ENCODE results near the gene DAPL1. TPM values are rescaled to one million over a fixed set of nuclear protein-coding genes. Genes with fewer than 3 reads are reported as not detected.

DAPL1 gene
- total RNA-seq, 2 experiments from 2014 or later = not detected

GRCh38 chr2:158805936-158806335, 10.8 kb downstream of the DAPL1 start:
- Histone ChIP-seq H3K4me3 (ENCODE audit: low read length) (no peak overlapping the region), H3K27me3 (ENCODE audit: control insufficient read depth in 1 of 2, insufficient read depth in 2 of 2, low read length in 2 of 2) (no peaks in the 10 kb centered on the region), H3K4me1 (ENCODE audit: insufficient read depth, low read length) (no peaks in the 10 kb centered on the region), H3K9me3 (ENCODE audit: control insufficient read depth in 1 of 2, insufficient read depth in 1 of 2, low read length in 2 of 2) (no peaks in the 10 kb centered on the region), H3K27ac (ENCODE audit: low read depth in 1 of 2, low read length in 2 of 2) (no peak overlapping the region), H3K36me3 (ENCODE audit: insufficient read depth, low read length) (no peaks in the 10 kb centered on the region)
- H3K36me3 Mint-ChIP-seq (ENCODE audit: low read depth) = no peaks in the 10 kb centered on the region
- no peak for ATAC-seq (ENCODE audit: poor library complexity)
- H3K4me1 Mint-ChIP-seq (ENCODE audit: low read depth) = no peaks in the 10 kb centered on the region
- no peak for TF ChIP-seq CTCF (IDR thresholded peaks at IDR 0.05)
- ChIA-PET POLR2A (no interaction called here), CTCF (no interaction called here)
- no peaks in the 10 kb centered on the region for H3K9me3 Mint-ChIP-seq
- no peak overlapping the region for H3K27ac Mint-ChIP-seq
- no peak overlapping the region for H3K4me3 Mint-ChIP-seq
- intact Hi-C loops (cut with DNase I, micrococcal nuclease) = no loop called here
- no peak for DNase-seq
- H3K27me3 Mint-ChIP-seq = peaks cover 11% of the 10 kb centered on the region

GRCh38 chr2:158806941-158807340, 11.8 kb downstream of the DAPL1 start:
- Histone ChIP-seq H3K36me3 (ENCODE audit: insufficient read depth, low read length) (no peaks in the 10 kb centered on the region), H3K27ac (ENCODE audit: low read depth in 1 of 2, low read length in 2 of 2) (no peak overlapping the region), H3K27me3 (ENCODE audit: control insufficient read depth in 1 of 2, insufficient read depth in 2 of 2, low read length in 2 of 2) (no peaks in the 10 kb centered on the region), H3K9me3 (ENCODE audit: control insufficient read depth in 1 of 2, insufficient read depth in 1 of 2, low read length in 2 of 2) (no peaks in the 10 kb centered on the region), H3K4me1 (ENCODE audit: insufficient read depth, low read length) (no peaks in the 10 kb centered on the region), H3K4me3 (ENCODE audit: low read length) (no peak overlapping the region)
- DNase-seq (no peak), ATAC-seq (ENCODE audit: poor library complexity) (no peak)
- TF ChIP-seq CTCF (IDR thresholded peaks at IDR 0.05) = no peak
- no peaks in the 10 kb centered on the region for H3K4me1 Mint-ChIP-seq (ENCODE audit: low read depth)
- ChIA-PET POLR2A (no interaction called here), CTCF (no interaction called here)
- H3K27ac Mint-ChIP-seq = no peak overlapping the region
- intact Hi-C loops (cut with DNase I, micrococcal nuclease) = no loop called here
- no peak overlapping the region for H3K4me3 Mint-ChIP-seq
- no peaks in the 10 kb centered on the region for H3K9me3 Mint-ChIP-seq
- H3K36me3 Mint-ChIP-seq (ENCODE audit: low read depth) = no peaks in the 10 kb centered on the region
- H3K27me3 Mint-ChIP-seq = peaks cover 12% of the 10 kb centered on the region

GRCh38 chr2:158808426-158808825, 13.3 kb downstream of the DAPL1 start:
- no peaks in the 10 kb centered on the region for H3K4me1 ChIP-seq (ENCODE audit: insufficient read depth, low read length)
- H3K27ac ChIP-seq (ENCODE audit: low read depth in 1 of 2, low read length in 2 of 2) = no peak overlapping the region
- ATAC-seq (ENCODE audit: poor library complexity) (no peak), DNase-seq (no peak)
- no peaks in the 10 kb centered on the region for H3K36me3 ChIP-seq (ENCODE audit: insufficient read depth, low read length)
- no peak for TF ChIP-seq CTCF (IDR thresholded peaks at IDR 0.05)
- no peak overlapping the region for H3K27ac Mint-ChIP-seq
- H3K9me3 Mint-ChIP-seq = no peaks in the 10 kb centered on the region
- H3K4me3 Mint-ChIP-seq = no peak overlapping the region
- ChIA-PET CTCF (no interaction called here), POLR2A (no interaction called here)
- no peaks in the 10 kb centered on the region for H3K9me3 ChIP-seq (ENCODE audit: control insufficient read depth in 1 of 2, insufficient read depth in 1 of 2, low read length in 2 of 2)
- no peaks in the 10 kb centered on the region for H3K27me3 ChIP-seq (ENCODE audit: control insufficient read depth in 1 of 2, insufficient read depth in 2 of 2, low read length in 2 of 2)
- H3K27me3 Mint-ChIP-seq = peaks cover 12% of the 10 kb centered on the region
- intact Hi-C loops (cut with DNase I, micrococcal nuclease) = no loop called here
- no peak overlapping the region for H3K4me3 ChIP-seq (ENCODE audit: low read length)
- H3K36me3 Mint-ChIP-seq (ENCODE audit: low read depth) = no peaks in the 10 kb centered on the region
- no peaks in the 10 kb centered on the region for H3K4me1 Mint-ChIP-seq (ENCODE audit: low read depth)
